OCI-LY3 (cell line): ENCODE results near the gene OBSCN.

Source experiments
- H2AFZ ChIP-seq: fragments of 200-600, 300-600 bp; shearing (Covaris generic); 2 replicates; pipeline ENCODE4 v1.6.0; 2014; ENCODE audit warnings: antibody characterized with exemption, low read depth, low read length
- H3K27ac ChIP-seq: fragments of 200-600, 300-600 bp; sonication (generic); 2 replicates; pipeline ENCODE4 v1.5.1; 2014; ENCODE audit warnings: mild to moderate bottlenecking, low read length, moderate library complexity, mixed read lengths
- H3K27me3 ChIP-seq: fragments of 200-600, 300-600 bp; sonication (generic); 2 replicates; pipeline ENCODE4 v1.6.1; 2014; ENCODE audit warnings: low read depth, low read length, mixed read lengths
- H3K36me3 ChIP-seq: fragments of 200-600, 300-600 bp; sonication (generic); replicated peaks from 2 replicates; pipeline ENCODE3; 2014; ENCODE audit warnings: low read depth, low read length, mixed read lengths
- H3K4me1 ChIP-seq: fragments of 300-600, 200-600 bp; sonication (generic); 2 replicates; pipeline ENCODE4 v1.6.1; 2014; ENCODE audit warnings: low read length, mixed read lengths
- H3K4me2 ChIP-seq: fragments of 200-600, 300-600 bp; sonication (generic); 2 replicates; pipeline ENCODE4 v1.6.1; 2014; ENCODE audit warnings: low read length, mixed read lengths
- H3K4me3 ChIP-seq: fragments of 300-600, 200-600 bp; sonication (generic); 2 replicates; pipeline ENCODE4 v1.5.1; 2014; ENCODE audit warnings: antibody characterized with exemption, mild to moderate bottlenecking, low read length, moderate library complexity
- H3K79me2 ChIP-seq: fragments of 300-600, 200-600 bp; shearing (Covaris generic); 2 replicates; pipeline ENCODE4 v1.6.1; 2014; ENCODE audit warnings: mild to moderate bottlenecking, low read length, mixed read lengths
- H3K9ac ChIP-seq: fragments of 300-600, 200-600 bp; shearing (Covaris generic); 2 replicates; pipeline ENCODE4 v1.6.0; 2014; ENCODE audit warnings: mild to moderate bottlenecking, low read length, moderate library complexity
- H3K9me3 ChIP-seq: fragments of 200-600, 300-600 bp; shearing (Covaris generic); 2 replicates; pipeline ENCODE4 v1.6.1; 2014; ENCODE audit warnings: low read length, mixed read lengths; ENCODE audit not compliant: insufficient read depth
- H4K20me1 ChIP-seq: fragments of 200-600, 300-600 bp; sonication (generic); 2 replicates; pipeline ENCODE4 v1.6.1; 2016; ENCODE audit warnings: low read length, mixed read lengths; ENCODE audit not compliant: insufficient read depth
- CTCF ChIP-seq: fragments of 200-600, 300-600 bp; sonication (generic); IDR thresholded peaks from 2 replicates; pipeline ENCODE4 v1.5.1; 2014; ENCODE audit warnings: antibody characterized with exemption, low read length, low read depth
- EZH2phosphoT487 ChIP-seq: fragments of 200-600 bp; shearing (Covaris generic); IDR thresholded peaks from 2 replicates; pipeline ENCODE4 v1.6.1; 2018; ENCODE audit warnings: antibody characterized with exemption, mixed run types, low read depth

The OBSCN gene

GRCh38 chr1:228311091-228311490, 103.2 kb downstream of the OBSCN start:
- no peak overlapping the region for H2AFZ ChIP-seq
- no peaks in the 10 kb centered on the region for H3K9me3 ChIP-seq
- no peaks in the 10 kb centered on the region for H3K4me1 ChIP-seq
- TF ChIP-seq EZH2phosphoT487 (no peak), CTCF (no peak)
- H3K27ac ChIP-seq, result no peak overlapping the region
- no peaks in the 10 kb centered on the region for H3K79me2 ChIP-seq
- H4K20me1 ChIP-seq, result no peaks in the 10 kb centered on the region
- H3K4me2 ChIP-seq, result no peak overlapping the region
- no peak overlapping the region for H3K9ac ChIP-seq
- H3K27me3 ChIP-seq, result no peaks in the 10 kb centered on the region
- H3K36me3 ChIP-seq, result no peaks in the 10 kb centered on the region
- no peak overlapping the region for H3K4me3 ChIP-seq

DNA sequence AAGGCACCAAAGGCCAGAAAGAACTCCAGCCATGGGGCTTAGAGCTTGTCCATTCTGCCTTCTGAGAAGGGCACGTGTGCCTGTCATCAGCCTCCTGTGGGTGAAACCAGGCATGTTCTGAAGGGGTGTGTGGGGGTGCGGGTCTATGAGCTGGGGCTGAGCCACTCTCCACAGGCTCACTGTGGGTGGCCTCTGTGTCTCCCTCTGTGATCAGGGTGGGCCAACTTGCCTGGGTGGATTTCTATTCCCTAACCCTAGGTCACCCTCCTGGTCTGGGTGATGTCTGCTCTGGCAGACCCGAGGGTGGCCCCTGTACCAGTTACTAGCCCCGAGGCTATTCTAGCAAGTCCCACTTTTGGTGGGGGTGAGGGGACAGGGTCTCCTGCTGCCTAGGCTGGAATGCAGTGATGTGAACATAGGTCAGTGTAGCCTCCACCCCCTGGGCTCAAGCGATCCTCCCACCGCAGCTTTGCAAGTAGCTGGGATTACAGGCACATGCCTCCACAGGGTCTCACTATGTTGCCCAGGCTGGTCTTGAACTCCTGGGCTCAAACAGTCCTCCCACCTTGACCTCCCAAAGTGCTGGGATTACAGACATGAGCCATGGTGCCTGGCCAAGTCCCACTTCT, 104.4 kb downstream of the OBSCN start:
- Histone ChIP-seq H3K27ac (no peak overlapping the region), H3K36me3 (no peaks in the 10 kb centered on the region), H4K20me1 (no peaks in the 10 kb centered on the region), H3K27me3 (no peaks in the 10 kb centered on the region), H3K9ac (no peak overlapping the region), H3K4me3 (no peak overlapping the region), H3K79me2 (no peaks in the 10 kb centered on the region), H3K4me1 (no peaks in the 10 kb centered on the region), H3K9me3 (no peaks in the 10 kb centered on the region), H2AFZ (no peak overlapping the region), H3K4me2 (no peak overlapping the region)
- TF ChIP-seq EZH2phosphoT487, result no peak
- no peak for TF ChIP-seq CTCF

DNA sequence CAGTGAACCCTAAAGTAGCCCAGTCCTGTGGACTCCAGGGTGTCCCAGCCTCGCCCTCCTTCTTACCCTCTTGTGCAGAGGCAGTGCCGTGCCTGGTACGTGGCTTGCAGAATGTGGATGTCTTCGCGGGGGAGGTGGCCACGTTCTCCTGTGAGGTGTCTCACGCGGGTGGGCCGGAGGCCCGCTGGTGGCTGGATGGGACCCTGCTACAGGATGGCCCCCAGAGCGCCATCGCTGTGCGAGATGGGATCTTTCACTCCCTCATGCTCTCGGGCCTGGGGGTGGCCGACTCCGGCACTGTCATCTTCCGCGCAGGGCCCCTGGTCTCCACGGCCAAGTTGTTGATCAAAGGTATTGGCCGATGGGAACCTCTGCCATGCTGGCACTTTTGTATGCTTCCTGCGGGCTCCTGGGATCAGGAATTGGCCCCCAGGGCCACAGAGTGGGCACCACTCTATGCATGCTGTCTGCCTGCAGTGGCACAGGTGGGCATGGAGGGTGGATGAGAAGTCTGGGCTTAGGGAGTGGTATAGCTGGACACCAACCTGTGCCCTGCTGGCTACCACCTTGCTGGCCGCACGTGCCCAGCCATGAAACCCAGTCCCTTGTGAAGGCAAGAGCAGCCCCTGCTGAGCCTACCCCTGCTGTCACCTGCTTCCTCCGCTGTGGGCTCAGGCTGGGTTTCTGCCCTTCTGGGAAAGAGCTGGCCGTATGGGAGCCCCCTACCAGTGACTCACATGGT, 105.9 kb downstream of the OBSCN start:
- Histone ChIP-seq H3K4me2 (no peak overlapping the region), H3K4me1 (no peaks in the 10 kb centered on the region), H3K36me3 (no peaks in the 10 kb centered on the region), H3K4me3 (no peak overlapping the region), H3K27ac (no peak overlapping the region), H3K9me3 (no peaks in the 10 kb centered on the region), H3K27me3 (no peaks in the 10 kb centered on the region), H2AFZ (no peak overlapping the region), H4K20me1 (no peaks in the 10 kb centered on the region), H3K9ac (no peak overlapping the region), H3K79me2 (no peaks in the 10 kb centered on the region)
- no peak for TF ChIP-seq EZH2phosphoT487
- no peak for TF ChIP-seq CTCF

DNA sequence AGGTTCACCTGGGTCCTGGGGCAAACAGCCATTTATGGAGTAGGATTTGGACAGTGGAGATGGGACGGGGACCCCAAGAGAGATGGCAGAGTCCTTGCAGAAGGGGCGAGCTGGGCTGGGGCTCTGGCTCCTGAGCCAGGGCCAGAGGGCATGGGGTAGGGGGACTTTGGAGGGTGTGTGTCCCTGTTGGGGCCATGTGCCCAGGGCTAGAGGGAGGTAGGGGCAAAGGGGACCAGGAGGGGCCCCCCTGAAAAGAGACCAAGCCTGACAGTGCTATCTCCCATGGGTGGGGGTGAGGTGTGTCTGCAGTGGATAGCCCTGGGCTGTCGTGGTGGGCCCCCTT, 106.4 kb downstream of the OBSCN start:
- no peaks in the 10 kb centered on the region for H4K20me1 ChIP-seq
- no peaks in the 10 kb centered on the region for H3K27me3 ChIP-seq
- no peaks in the 10 kb centered on the region for H3K36me3 ChIP-seq
- H3K4me3 ChIP-seq, result no peak overlapping the region
- no peak overlapping the region for H2AFZ ChIP-seq
- no peaks in the 10 kb centered on the region for H3K79me2 ChIP-seq
- H3K27ac ChIP-seq, result no peak overlapping the region
- H3K9me3 ChIP-seq, result no peaks in the 10 kb centered on the region
- H3K4me2 ChIP-seq, result no peak overlapping the region
- no peaks in the 10 kb centered on the region for H3K4me1 ChIP-seq
- no peak for TF ChIP-seq CTCF
- no peak for TF ChIP-seq EZH2phosphoT487
- no peak overlapping the region for H3K9ac ChIP-seq
